Esophagus muscularis mucosa (tissue), 3 donors: ENCODE results near the gene BCR.

Experiments used
- EP300 ChIP-seq: sonication (generic); formaldehyde crosslinking; IDR thresholded peaks from one replicate; pipeline ENCODE4 v1.6.1; 2017; ENCODE audit warnings: antibody characterized with exemption
- TF ChIP-seq, protein P1 (sequence below), 3 experiments: fragments of 200-600 bp in 2 of 3; fragments of 450-650 bp in 1 of 3; sonication (generic) in 2 of 3; IDR thresholded peaks; one replicate each; pipeline ENCODE4 v1.5.1; 2017 to 2019; ENCODE audit warnings: antibody characterized with exemption in 3 of 3, mild to moderate bottlenecking in 2 of 3, moderate library complexity in 1 of 3

DNA sequence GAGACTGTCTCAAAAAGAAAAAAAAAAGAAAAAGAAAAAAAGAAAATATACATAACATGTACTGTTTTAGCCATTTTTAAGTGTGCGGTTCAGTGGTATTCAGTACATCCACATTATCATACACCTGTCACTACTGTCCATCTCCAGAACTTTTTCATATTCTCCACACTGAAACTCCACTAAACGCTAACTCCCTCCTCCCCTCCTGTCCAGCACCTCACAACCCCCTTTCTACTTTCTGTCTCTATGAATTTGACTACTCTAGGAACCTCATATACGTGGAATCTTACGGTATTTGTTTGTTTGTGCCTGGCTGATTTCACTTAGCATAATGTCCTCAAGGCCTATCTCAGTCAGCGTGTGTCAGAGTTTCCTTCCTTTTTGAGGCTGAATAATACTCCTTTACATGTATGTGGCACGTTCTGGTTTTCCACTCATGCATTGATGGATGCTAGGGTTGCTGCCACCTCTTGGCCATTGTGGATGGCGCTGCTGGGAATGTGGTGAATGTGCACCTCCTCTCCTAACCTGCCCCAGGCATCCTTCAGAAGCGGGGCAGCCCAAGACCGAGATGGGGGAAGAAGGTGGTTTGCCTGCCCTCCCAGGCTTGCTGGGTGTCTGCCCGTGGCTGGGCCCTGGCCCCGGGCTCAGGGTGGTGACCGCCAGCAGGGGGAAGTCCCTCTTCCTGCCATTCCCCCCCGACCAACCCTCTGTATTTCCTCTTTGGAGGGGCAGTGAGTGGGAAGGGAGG lies 60.5 kb downstream of the BCR start:
- no peak for TF ChIP-seq EP300
- TF ChIP-seq, protein P1, sequence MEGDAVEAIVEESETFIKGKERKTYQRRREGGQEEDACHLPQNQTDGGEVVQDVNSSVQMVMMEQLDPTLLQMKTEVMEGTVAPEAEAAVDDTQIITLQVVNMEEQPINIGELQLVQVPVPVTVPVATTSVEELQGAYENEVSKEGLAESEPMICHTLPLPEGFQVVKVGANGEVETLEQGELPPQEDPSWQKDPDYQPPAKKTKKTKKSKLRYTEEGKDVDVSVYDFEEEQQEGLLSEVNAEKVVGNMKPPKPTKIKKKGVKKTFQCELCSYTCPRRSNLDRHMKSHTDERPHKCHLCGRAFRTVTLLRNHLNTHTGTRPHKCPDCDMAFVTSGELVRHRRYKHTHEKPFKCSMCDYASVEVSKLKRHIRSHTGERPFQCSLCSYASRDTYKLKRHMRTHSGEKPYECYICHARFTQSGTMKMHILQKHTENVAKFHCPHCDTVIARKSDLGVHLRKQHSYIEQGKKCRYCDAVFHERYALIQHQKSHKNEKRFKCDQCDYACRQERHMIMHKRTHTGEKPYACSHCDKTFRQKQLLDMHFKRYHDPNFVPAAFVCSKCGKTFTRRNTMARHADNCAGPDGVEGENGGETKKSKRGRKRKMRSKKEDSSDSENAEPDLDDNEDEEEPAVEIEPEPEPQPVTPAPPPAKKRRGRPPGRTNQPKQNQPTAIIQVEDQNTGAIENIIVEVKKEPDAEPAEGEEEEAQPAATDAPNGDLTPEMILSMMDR (IDR thresholded peaks at IDR 0.05) = peak in 1 of 3 experiments; percentile 24
